Coronary artery (tissue), 2 donors: ENCODE data around the gene OR6T1.

Source experiments
- DNase-seq: peaks from one replicate; pipeline ENCODE4 v3.0.0-alpha.2; 2017; ENCODE audit warnings: low spot score
- H3K27ac ChIP-seq, 2 donors: fragments of 200-600 bp; sonication (generic); one replicate each; pipeline ENCODE4 v1.5.1; 2016 to 2019
- H3K4me3 ChIP-seq: fragments of 200-600 bp; sonication (generic); 2 replicates; pipeline ENCODE4 v1.5.1; 2016; ENCODE audit warnings: mild to moderate bottlenecking, moderate library complexity
- TF ChIP-seq, protein P1 (sequence below): fragments of 200-600 bp; sonication (generic); IDR thresholded peaks from one replicate; pipeline ENCODE4 v1.5.1; 2019; ENCODE audit warnings: antibody characterized with exemption

The OR6T1 gene

DNA sequence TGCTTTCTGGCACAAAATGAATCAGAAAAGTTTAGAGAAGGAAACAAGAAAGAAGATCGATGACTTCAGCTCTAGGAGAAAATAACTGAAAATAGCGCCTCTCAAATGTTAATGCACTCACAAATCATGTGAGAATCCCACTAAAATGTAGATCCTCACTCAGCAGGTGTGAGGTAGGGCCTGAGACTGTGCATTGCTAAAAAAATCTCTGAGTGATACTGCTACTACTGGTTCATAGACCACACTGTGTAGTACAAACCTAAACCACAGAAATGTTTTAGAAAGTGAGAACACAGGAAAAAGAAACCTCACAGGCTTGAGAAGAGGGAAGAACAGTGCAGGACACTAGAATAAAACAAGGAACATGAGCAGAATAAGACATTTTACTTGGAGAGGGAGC, 39.7 kb downstream of the OR6T1 start:
- DNase-seq = no peak
- TF ChIP-seq, protein P1, sequence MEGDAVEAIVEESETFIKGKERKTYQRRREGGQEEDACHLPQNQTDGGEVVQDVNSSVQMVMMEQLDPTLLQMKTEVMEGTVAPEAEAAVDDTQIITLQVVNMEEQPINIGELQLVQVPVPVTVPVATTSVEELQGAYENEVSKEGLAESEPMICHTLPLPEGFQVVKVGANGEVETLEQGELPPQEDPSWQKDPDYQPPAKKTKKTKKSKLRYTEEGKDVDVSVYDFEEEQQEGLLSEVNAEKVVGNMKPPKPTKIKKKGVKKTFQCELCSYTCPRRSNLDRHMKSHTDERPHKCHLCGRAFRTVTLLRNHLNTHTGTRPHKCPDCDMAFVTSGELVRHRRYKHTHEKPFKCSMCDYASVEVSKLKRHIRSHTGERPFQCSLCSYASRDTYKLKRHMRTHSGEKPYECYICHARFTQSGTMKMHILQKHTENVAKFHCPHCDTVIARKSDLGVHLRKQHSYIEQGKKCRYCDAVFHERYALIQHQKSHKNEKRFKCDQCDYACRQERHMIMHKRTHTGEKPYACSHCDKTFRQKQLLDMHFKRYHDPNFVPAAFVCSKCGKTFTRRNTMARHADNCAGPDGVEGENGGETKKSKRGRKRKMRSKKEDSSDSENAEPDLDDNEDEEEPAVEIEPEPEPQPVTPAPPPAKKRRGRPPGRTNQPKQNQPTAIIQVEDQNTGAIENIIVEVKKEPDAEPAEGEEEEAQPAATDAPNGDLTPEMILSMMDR = no peak
- H3K4me3 ChIP-seq = no peak overlapping the region
- H3K27ac ChIP-seq = no peak overlapping the region

DNA sequence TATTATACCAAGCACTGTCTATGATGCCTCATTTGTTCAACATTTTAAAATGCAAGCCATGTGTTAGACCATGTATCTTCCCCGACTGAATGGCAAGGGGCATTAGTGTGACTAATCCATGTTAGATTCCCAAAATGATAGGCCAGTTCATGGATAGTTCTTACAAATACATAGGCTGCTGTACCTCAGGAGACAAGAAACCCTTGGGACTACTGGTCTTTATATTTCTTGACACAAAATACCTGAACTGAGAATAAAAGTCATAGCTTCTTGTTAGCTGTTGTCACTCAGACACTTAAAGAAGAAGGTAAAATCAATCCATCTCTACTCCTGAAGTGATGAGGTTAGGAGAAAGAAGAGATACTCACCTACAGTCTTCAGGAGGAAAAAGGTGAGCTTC, 41.8 kb downstream of the OR6T1 start, which contains the start of gene OR8D4:
OR8D4 (plus strand) TSS at position 301 of the 400 bp plus-strand sequence. CDS start 4,265 bp downstream, outside the sequence.
- TF ChIP-seq, protein P1 = no peak
- Histone ChIP-seq H3K4me3 (no peak within 1 kb of the TSS), H3K27ac (no peak within 1 kb of the TSS)
- no peak for DNase-seq

DNA sequence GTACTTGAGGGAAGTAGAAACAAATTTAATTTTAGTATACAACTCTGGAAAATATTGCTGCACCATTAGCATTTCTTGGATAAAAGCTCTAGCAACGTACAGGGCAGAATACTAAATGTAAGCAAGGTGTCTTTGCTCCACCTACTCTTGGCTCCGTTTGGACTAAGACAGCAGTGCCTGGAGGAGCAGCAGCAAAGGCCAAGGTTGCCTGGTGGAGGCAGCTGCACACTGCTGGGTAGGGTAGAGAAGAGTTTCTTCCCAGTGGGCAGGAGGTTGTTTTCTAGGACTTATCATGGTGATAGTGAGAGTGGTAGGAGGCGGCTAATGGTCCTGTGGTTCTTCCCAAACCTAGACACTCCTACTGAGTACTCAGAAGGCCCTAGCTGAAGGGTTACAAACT, 43.8 kb downstream of the OR6T1 start:
- TF ChIP-seq, protein P1 = no peak
- Histone ChIP-seq H3K27ac (no peak overlapping the region), H3K4me3 (no peak overlapping the region)
- DNase-seq = no peak
